Aorta (tissue), 5 donors: ENCODE data around the gene KCNN4. TPM values are rescaled to one million over a fixed set of nuclear protein-coding genes. Genes with fewer than 3 reads are reported as not detected.
A peak's percentile ranks its signal among the peaks of the same experiment; 100 is the strongest.
"Not testable (repeated sequence)": the region's sequence is repeated elsewhere in the genome, so short reads cannot be mapped to it uniquely, and the experiment has no call there.

Experiments
- ATAC-seq: fragments of 200-7000 bp; cut with Tn5 transposase; one replicate; pipeline ENCODE4 v1.9.1; 2022; ENCODE audit warnings: moderate library complexity; ENCODE audit not compliant: low FRiP score
- DNase-seq, 2 donors: peaks; one replicate each; pipeline ENCODE4 v3.0.0-alpha.2; 2020
- H3K27ac ChIP-seq, 2 donors: one replicate each; pipeline ENCODE4 v1.5.1; 2013; ENCODE audit warnings: low read length in 2 of 2, mild to moderate bottlenecking in 2 of 2, moderate library complexity in 2 of 2, control low read depth in 1 of 2, inconsistent platforms in 1 of 2, low read depth in 1 of 2
- H3K27me3 ChIP-seq, 2 donors: one replicate each; pipeline ENCODE4 v1.6.1; 2013; ENCODE audit warnings: control low read depth in 1 of 2, low read length in 1 of 2, mild to moderate bottlenecking in 1 of 2, moderate library complexity in 1 of 2; ENCODE audit not compliant: insufficient read depth in 2 of 2, control insufficient read depth in 1 of 2
- H3K36me3 ChIP-seq, 2 donors: one replicate each; pipeline ENCODE4 v1.6.1; 2013; ENCODE audit warnings: control low read depth in 1 of 2, low read length in 1 of 2, mild to moderate bottlenecking in 1 of 2; ENCODE audit not compliant: insufficient read depth in 2 of 2, control insufficient read depth in 1 of 2
- H3K4me1 ChIP-seq, 2 donors: one replicate each; pipeline ENCODE4 v1.6.1; 2013; ENCODE audit warnings: low read length in 2 of 2, control low read depth in 1 of 2, mild to moderate bottlenecking in 1 of 2, moderate library complexity in 1 of 2; ENCODE audit not compliant: insufficient read depth in 2 of 2, control insufficient read depth in 1 of 2
- H3K4me3 ChIP-seq, 2 donors: one replicate each; pipeline ENCODE4 v1.5.1; 2013; ENCODE audit warnings: low read length in 2 of 2, control low read depth in 1 of 2, mild to moderate bottlenecking in 1 of 2
- H3K9me3 ChIP-seq: one replicate; pipeline ENCODE4 v1.6.1; 2013; ENCODE audit warnings: mild to moderate bottlenecking, low read length; ENCODE audit not compliant: control insufficient read depth
- WGBS, 2 donors: extraction: QIAGEN DNeasy Blood & Tissue Kit; methylation state at CpG; one replicate each; pipeline ENCODE4 v1.1.7; 2013; 5-methylcytosine and 5-hydroxymethylcytosine counted together
- intact Hi-C, 2 donors: fragments of 100-400 bp; cut with DNase I; formaldehyde crosslinking; loops; one replicate each; pipeline versions ENCODE4 v1.14.2 to v1.15.0; 2022
- long read RNA-seq, 2 donors: library from polyadenylated mRNA; unstranded; transcript quantifications; one replicate each; pipeline ENCODE4 v2.0.0, GENCODE V29; 2020 to 2021
- polyA plus RNA-seq, 2 donors: library from polyadenylated mRNA; stranded (reverse); fragments of 200-250 nt; gene quantifications; one replicate each; pipeline ENCODE4 v1.2.3, GENCODE V29; 2013
- total RNA-seq, 2 donors: library from RNA; stranded (reverse); fragmentation: NEBNext Ultra II Directional; extraction: Animal tissue kit (Norgen Biotek cat#: 25700); gene quantifications; one replicate each; pipeline ENCODE4 v1.2.1, GENCODE V29; 2021
- donor health status: healthy with polysubstance abuse.
- donor health status: Bipolar disorder and iron deficiency.
- donor health status: DM: no; HTN: no; CAD: no.
- donor health status: DM: no; HTN: no; CAD: no.
- donor health status: DM: yes; HTN: yes; CAD: no.

KCNN4 gene
- total RNA-seq, result 1 to 10 TPM; 4.1 to 4.3 TPM
- polyA plus RNA-seq, result 1 to 10 TPM; 1.5 to 8.6 TPM
- long read RNA-seq, donor 1, transcript KCNN4-211 (9 exons, 1,956 nt), result major isoform, 16 of 29 reads
- long read RNA-seq, donor 1, partial matches to known transcripts, result 5 of 29 reads
- long read RNA-seq, donor 1, other reads (novel, unspliced or antisense), result 8 of 29 reads
- long read RNA-seq, donor 2, partial matches to known transcripts, result 1 of 1 reads
- long read RNA-seq, donor 2, other reads (novel, unspliced or antisense), result 0 of 1 reads

DNA sequence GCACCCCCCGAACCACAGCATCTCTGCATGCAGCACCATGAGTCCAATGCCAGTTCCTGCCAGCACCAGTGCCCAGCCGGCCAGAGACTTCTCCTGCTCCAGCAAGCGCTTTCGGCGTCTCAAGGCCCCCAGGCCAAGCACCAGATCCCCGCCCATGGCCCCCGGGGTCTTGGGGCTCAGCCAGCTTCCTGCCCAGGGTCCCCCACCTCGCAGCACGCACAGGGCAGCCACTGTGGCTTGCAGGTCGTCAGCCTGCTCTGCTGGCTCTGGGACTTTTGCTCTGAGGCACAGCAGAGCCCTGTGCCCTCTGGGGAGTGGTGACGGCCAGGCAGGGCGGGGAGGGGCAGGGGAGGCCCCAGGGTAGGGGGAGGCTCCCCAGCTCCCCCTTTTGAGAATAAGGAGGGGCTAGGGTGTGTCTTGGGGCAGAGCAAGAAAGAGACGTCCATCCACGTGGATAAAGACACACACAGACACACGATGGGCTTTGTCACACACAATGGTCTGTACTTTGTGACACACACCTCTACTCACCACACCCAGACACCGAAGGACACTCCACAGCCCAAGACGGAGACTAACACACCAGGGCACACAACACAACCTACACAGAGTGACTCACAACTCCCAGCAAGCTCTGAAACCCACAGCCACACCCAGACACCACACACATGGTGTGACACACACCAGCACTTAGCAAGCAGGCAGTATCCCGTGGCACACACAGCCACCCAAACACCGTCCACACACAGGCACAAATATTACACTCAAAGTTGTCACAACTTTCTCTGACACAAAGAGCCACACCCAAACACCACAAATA is at the start of gene KCNN4:
Gene KCNN4, minus strand, starts transcription at position 268 of the 820 bp plus-strand sequence. Its CDS starts 112 bp downstream, at position 156.
- no peaks in the 10 kb centered on the region for H3K27me3 ChIP-seq
- H3K36me3 ChIP-seq, result no peaks in the 10 kb centered on the region
- peak; percentile 55 to 77 for DNase-seq
- intact Hi-C loops, result no loop called here
- 29 to 36% methylated on average over 19 of the region's 19 CpGs for WGBS, 2 donors
- no peak within 1 kb of the TSS for H3K27ac ChIP-seq
- no peaks in the 10 kb centered on the region for H3K4me1 ChIP-seq
- H3K9me3 ChIP-seq, result no peaks in the 10 kb centered on the region
- ATAC-seq, result no peak
- no peak within 1 kb of the TSS for H3K4me3 ChIP-seq

DNA sequence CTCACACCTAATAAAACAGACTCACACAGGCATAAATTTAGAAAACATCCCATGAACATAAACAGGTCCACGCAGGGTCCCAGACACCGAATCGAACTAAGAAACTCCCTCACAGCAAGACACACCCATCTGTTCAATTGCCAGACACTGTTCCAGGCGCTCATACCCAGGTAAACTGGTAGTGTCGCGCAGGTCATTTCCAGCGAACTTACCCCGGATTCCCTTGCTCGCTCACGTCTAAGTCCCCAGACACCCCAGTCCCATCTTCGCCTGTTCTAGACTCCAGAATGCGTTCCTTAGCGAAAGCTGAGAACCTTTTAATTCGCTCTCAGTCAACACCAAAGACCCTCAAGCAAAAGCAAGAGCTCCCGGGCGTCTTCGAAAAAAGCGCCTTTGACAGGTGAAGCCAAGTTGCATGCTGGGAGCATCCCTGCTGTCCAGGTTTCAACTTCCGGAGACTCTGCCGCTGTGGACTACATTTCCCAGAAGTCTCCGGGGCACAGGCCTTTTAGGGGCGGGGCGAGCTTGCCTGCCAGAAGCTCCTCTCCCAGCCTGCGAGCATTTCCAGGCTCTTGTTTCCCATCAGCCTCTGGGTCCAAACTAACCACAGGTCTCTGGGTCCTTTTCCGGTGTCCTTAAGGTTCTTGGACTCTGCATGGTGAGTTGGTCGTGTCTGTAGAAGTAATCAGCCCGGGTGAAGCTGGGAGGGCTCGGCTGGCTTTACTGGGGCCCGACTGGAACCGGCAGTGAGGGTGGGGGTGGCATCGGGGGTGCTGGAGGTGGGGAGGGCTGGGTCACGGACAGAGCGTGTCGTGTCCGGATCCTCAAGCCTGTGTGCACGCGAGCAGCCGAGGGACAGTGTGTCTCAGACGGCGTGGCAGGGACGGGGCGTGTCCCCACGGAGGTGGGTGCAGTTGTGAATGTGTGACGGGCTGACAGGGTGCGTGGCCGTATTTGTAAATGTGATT is 46.3 kb upstream of the KCNN4 start, which contains the start of gene ZNF283:
Gene ZNF283, plus strand, starts transcription at position 535 of the 968 bp plus-strand sequence. CDS start 6,184 bp downstream, outside the sequence.
- Histone ChIP-seq H3K4me3 (peak within 1 kb of the TSS; percentile 35 to 37), H3K4me1 (no peaks in the 10 kb centered on the region), H3K36me3 (no peaks in the 10 kb centered on the region), H3K27me3 (no peaks in the 10 kb centered on the region), H3K9me3 (peaks cover 1% of the 10 kb centered on the region), H3K27ac (no peak within 1 kb of the TSS)
- intact Hi-C loops, result loop anchor here in 1 of 2 donors (10.0 kb wide), 1 partner anchor 128 kb away; the partner anchor contains the start of gene ZNF221
- ATAC-seq (peak; percentile 97), DNase-seq (peak; percentile 94 to 95)
- WGBS, 2 donors, result 4% methylated on average over 46 of the region's 46 CpGs

DNA sequence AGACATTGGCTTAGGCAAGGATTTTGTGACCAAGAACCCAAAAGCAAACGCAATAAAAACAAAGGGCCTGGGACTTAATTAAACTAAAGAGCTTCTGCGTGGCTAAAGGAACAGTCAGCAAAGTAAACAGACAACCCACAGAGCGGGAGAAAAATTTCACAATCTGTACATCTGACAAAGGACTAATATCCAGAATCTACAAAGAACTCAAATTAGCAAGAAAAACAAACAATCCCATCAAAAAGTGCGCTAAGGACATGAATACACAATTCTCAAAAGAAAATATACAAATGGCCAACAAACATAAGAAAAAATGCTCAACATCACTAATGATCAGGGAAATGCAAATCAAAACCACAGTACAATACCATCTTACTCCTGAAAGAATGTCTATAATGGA is 43.8 kb upstream of the KCNN4 start:
- not testable (repeated sequence) for H3K27ac ChIP-seq, H3K36me3 ChIP-seq, ATAC-seq, DNase-seq, H3K4me1 ChIP-seq, H3K4me3 ChIP-seq, H3K27me3 ChIP-seq, H3K9me3 ChIP-seq
- intact Hi-C loops, result loop anchor here in 1 of 2 donors (10.0 kb wide), 1 partner anchor 130 kb away; the partner anchor contains the start of gene ZNF221
- WGBS, 2 donors, result 58 to 64% methylated on average over 4 of the region's 4 CpGs

DNA sequence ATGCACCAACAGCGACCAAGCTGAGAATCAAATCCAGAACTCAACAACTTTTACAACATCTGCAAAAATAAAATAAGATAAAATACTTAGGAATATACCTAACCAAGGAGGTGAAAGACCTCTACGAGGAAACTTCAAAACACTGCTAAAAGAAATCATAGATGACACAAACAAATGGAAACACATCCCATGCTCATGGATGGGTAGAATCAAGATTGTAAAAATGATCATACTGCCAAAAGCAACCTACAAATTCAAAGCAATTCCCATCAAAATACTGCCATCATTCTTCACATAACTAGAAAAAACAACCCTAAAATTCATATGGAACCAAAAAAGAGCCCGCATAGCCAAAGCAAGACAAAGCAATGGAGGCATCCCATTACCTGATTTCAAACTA is 43.1 kb upstream of the KCNN4 start:
- not testable (repeated sequence) for H3K4me3 ChIP-seq, ATAC-seq, H3K27me3 ChIP-seq, H3K36me3 ChIP-seq, H3K27ac ChIP-seq, DNase-seq, H3K9me3 ChIP-seq, H3K4me1 ChIP-seq
- 81% methylated on average over 3 of the region's 3 CpGs for WGBS, 2 donors
- intact Hi-C loops, result loop anchor here in 1 of 2 donors (10.0 kb wide), 1 partner anchor 131 kb away; the partner anchor contains the start of gene ZNF221

DNA sequence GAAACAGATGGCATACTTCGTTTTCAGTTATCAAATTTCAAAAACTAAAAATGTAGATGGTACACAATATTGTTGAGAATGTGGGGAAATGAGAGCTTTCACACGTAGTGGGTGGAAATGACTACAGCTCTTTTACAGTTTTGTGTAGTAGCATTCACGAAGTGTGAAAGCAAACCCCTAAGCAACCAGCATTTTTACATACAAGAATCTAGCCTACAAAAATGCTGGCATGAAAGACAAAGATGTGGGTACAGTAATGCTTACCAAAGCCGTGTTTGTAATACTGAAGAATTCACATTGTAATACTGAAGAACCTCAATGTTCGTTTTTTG is 40.1 kb upstream of the KCNN4 start:
- Histone ChIP-seq H3K36me3 (no peaks in the 10 kb centered on the region), H3K4me1 (no peaks in the 10 kb centered on the region), H3K27me3 (no peaks in the 10 kb centered on the region), H3K4me3 (no peak overlapping the region), H3K27ac (no peak overlapping the region), H3K9me3 (peaks cover 1% of the 10 kb centered on the region)
- DNase-seq (no peak), ATAC-seq (no peak)
- 32 to 33% methylated on average over 5 of the region's 5 CpGs for whole genome bisulfite sequencing, 2 donors
- intact Hi-C loops, result loop anchor here in 1 of 2 donors (10.0 kb wide), 1 partner anchor 134 kb away; the partner anchor contains the start of gene ZNF221

DNA sequence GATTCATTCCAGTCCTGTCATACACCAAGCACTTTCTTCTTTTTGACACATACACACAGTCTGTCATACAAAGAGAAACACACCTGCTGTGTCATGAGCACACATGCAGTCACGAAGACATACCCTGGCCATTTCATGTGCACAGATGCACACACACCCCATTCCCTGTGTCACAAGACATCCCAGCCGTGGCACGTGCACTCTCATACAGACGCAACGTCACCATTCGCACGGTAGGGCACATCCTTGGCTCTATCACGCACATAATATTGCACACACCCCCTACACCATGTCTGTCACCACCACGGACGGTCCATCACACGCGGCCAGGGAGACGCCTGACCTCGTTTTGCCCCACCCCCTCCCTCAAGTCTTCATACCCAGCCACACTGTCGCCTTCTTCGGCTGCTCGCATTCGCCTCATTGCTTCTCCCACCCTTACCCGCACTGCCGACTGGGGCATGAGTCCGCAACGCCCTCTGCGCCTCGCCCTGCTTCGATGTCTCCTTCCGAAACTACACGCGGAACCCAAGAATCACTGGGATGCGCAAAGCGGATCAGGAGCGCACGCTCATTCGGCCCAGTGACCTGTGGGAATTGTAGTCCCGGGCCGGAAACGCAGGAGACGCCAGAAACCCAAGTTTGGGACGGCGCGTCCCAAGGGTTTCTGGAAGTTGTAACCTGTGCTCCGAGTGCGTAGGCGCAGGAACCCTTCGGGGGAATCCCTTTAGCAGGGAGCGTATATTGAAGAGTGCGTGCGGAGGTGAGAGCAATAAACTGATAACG is 39.5 kb upstream of the KCNN4 start:
- ATAC-seq, result peak; percentile 52
- intact Hi-C loops, result loop anchor here in 1 of 2 donors (10.0 kb wide), 1 partner anchor 135 kb away; the partner anchor contains the start of gene ZNF221
- Histone ChIP-seq H3K9me3 (peaks cover 1% of the 10 kb centered on the region), H3K36me3 (no peaks in the 10 kb centered on the region), H3K4me3 (no peak overlapping the region), H3K4me1 (no peaks in the 10 kb centered on the region), H3K27me3 (no peaks in the 10 kb centered on the region), H3K27ac (no peak overlapping the region)
- DNase-seq, result peak; percentile 69 to 79
- 12 to 13% methylated on average over 48 of the region's 48 CpGs for WGBS, 2 donors

DNA sequence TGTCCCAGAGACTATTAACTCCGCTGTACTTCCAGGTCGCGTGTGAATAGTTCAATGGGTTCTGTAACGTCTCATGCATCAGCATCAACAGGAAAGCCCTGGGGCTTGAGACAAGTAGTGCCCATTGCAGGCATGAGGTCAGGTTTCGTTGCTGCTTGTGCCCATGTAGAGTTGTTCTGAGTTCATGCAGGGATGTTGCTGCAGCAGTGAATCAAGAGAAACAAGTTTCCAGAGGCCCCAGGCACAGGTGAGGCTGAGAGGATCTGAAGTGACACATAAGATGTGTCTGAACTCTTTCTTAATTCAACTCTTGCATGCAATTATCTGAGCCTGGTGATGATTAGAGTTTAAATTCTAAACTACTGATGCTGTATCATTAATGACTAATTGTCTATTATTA is 37.7 kb upstream of the KCNN4 start:
- Histone ChIP-seq H3K9me3 (peaks cover 1% of the 10 kb centered on the region), H3K36me3 (no peaks in the 10 kb centered on the region), H3K4me3 (no peak overlapping the region), H3K27ac (no peak overlapping the region), H3K4me1 (no peaks in the 10 kb centered on the region), H3K27me3 (no peaks in the 10 kb centered on the region)
- intact Hi-C loops, result no loop called here
- WGBS, 2 donors, result 77 to 89% methylated on average over 5 of the region's 5 CpGs
- ATAC-seq, result no peak
- DNase-seq, result no peak
